CD8-positive, alpha-beta memory T cell (primary cell): ENCODE results near the gene AJUBA. TPM values are rescaled to one million over a fixed set of nuclear protein-coding genes. Genes with fewer than 3 reads are reported as not detected.
"Not testable (repeated sequence)": the region's sequence is repeated elsewhere in the genome, so short reads cannot be mapped to it uniquely, and the experiment has no call there.

Source experiments
- CTCF ChIA-PET: fragments of 350-600 bp; sonication (Branson Sonifier 250); formaldehyde crosslinking; loops from one replicate; lab custom pipeline; 2021; ENCODE audit warnings: antibody characterized with exemption; lab: Charles Lee
- POLR2A ChIA-PET: fragments of 350-600 bp; sonication (Branson Sonifier 250); formaldehyde crosslinking; loops from one replicate; lab custom pipeline; 2021; ENCODE audit warnings: antibody characterized with exemption; lab: Charles Lee
- DNase-seq, 5 donors: peaks; one replicate each; pipeline versions ENCODE4 v3.0.0 to v3.0.0-alpha.2; 2020 to 2022; ENCODE audit warnings: mixed read lengths in 1 of 5
- H3K27ac ChIP-seq: one replicate; pipeline ENCODE4 v1.7.0; 2013; ENCODE audit warnings: low read depth, mild to moderate bottlenecking, low read length, moderate library complexity
- H3K27me3 ChIP-seq: 2 replicates; pipeline ENCODE4 v1.7.0; 2013; ENCODE audit warnings: low read length, mild to moderate bottlenecking; ENCODE audit not compliant: insufficient read depth, poor library complexity, severe bottlenecking
- H3K36me3 ChIP-seq: 2 replicates; pipeline ENCODE4 v1.7.0; 2013; ENCODE audit warnings: mild to moderate bottlenecking, low read length, moderate library complexity; ENCODE audit not compliant: insufficient read depth
- H3K4me1 ChIP-seq: 2 replicates; pipeline ENCODE4 v1.7.0; 2013; ENCODE audit warnings: mild to moderate bottlenecking, low read length, moderate library complexity; ENCODE audit not compliant: insufficient read depth
- H3K4me3 ChIP-seq: 2 replicates; pipeline ENCODE4 v1.7.0; 2013; ENCODE audit warnings: mild to moderate bottlenecking, low read length
- H3K9me3 ChIP-seq: 2 replicates; pipeline ENCODE4 v1.7.0; 2013; ENCODE audit warnings: mild to moderate bottlenecking, low read length
- H3K27ac Mint-ChIP-seq, 8 donors: one replicate each; pipeline ENCODE4 v1.8.0; 2020 to 2021; ENCODE audit warnings: mixed read lengths in 8 of 8, mild to moderate bottlenecking in 6 of 8, inconsistent platforms in 3 of 8, moderate library complexity in 3 of 8
- H3K27me3 Mint-ChIP-seq, 2 donors: one replicate each; pipeline ENCODE4 v1.8.0; 2020 to 2021; ENCODE audit warnings: mixed read lengths in 2 of 2, mild to moderate bottlenecking in 1 of 2, moderate library complexity in 1 of 2
- H3K36me3 Mint-ChIP-seq, 3 donors: one replicate each; pipeline ENCODE4 v1.8.0; 2020 to 2021; ENCODE audit warnings: mixed read lengths in 3 of 3, inconsistent platforms in 1 of 3, mild to moderate bottlenecking in 1 of 3
- H3K4me1 Mint-ChIP-seq, 3 donors: one replicate each; pipeline ENCODE4 v1.8.0; 2020 to 2021; ENCODE audit warnings: mixed read lengths in 3 of 3, inconsistent platforms in 1 of 3, mild to moderate bottlenecking in 1 of 3
- H3K4me3 Mint-ChIP-seq, 7 donors: one replicate each; pipeline ENCODE4 v1.8.0; 2020 to 2021; ENCODE audit warnings: mixed read lengths in 7 of 7, mild to moderate bottlenecking in 6 of 7, moderate library complexity in 4 of 7, inconsistent platforms in 2 of 7
- H3K9me3 Mint-ChIP-seq, 5 donors: one replicate each; pipeline ENCODE4 v1.8.0; 2020 to 2022; ENCODE audit warnings: mixed read lengths in 5 of 5, mild to moderate bottlenecking in 3 of 5, moderate library complexity in 2 of 5, inconsistent platforms in 1 of 5
- polyA plus RNA-seq: library from polyadenylated mRNA; unstranded; fragments of 300-500 nt; fragmentation: Illumina TruSeq; gene quantifications from one replicate; pipeline ENCODE4 v1.2.3, GENCODE V29; 2021
- total RNA-seq, 2 experiments: library from RNA; stranded (reverse); gene quantifications; one replicate each; pipeline ENCODE4 v1.2.3, GENCODE V29; 2021

The AJUBA gene
- total and polyA plus RNA-seq, 3 experiments from 2014 or later = 0.64 to 1.2 (median 0.90) TPM

DNA sequence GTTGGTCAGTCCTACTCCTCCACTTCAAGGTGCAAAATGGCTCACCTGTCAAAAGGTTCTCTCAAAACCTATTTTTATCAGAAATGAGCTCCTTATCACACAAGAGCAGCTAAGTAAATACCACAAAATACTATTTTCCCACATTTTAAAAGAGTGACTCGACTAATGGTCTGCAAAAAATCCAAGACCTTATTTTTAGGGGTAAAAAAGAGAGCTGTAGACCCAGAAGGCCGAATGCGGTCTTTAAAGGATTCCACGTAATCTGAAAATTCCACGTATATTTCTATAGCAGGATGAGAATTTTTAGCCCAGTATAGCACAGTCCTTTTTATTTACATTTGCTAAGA, 23.8 kb upstream of the AJUBA start:
- H3K36me3 ChIP-seq = no peaks in the 10 kb centered on the region
- H3K27me3 ChIP-seq = no peaks in the 10 kb centered on the region
- peak overlapping the region; percentile 88 for H3K27ac ChIP-seq
- ChIA-PET CTCF (interaction anchor here (1.0 to 4.1 kb wide), 17 partner anchors 8 to 114 kb away, joined by 3 to 53 read pairs (median 5); partner anchors contain the start of genes AJUBA and CDH24), POLR2A (interaction anchor here (0.6 to 2.3 kb wide), 8 partner anchors 11 to 396 kb away, joined by 4 to 18 read pairs (median 5); partner anchors contain the start of genes ACIN1, C14orf119, CDH24 and OXA1L)
- peak overlapping the region; percentile 84 to 99 (median 98) for H3K27ac Mint-ChIP-seq
- H3K4me1 ChIP-seq = peaks cover 36% of the 10 kb centered on the region
- H3K9me3 ChIP-seq = no peaks in the 10 kb centered on the region
- DNase-seq = no peak
- peak overlapping the region; percentile 68 for H3K4me3 ChIP-seq
- peaks cover 38 to 52% (median 52%) of the 10 kb centered on the region in 3 donors for H3K4me1 Mint-ChIP-seq
- H3K36me3 Mint-ChIP-seq = peaks cover 0 to 11% (median 1%) of the 10 kb centered on the region in 3 donors
- no peaks in the 10 kb centered on the region for H3K27me3 Mint-ChIP-seq
- no peaks in the 10 kb centered on the region for H3K9me3 Mint-ChIP-seq
- H3K4me3 Mint-ChIP-seq = peak overlapping the region; percentile 90 to 98 (median 97)

DNA sequence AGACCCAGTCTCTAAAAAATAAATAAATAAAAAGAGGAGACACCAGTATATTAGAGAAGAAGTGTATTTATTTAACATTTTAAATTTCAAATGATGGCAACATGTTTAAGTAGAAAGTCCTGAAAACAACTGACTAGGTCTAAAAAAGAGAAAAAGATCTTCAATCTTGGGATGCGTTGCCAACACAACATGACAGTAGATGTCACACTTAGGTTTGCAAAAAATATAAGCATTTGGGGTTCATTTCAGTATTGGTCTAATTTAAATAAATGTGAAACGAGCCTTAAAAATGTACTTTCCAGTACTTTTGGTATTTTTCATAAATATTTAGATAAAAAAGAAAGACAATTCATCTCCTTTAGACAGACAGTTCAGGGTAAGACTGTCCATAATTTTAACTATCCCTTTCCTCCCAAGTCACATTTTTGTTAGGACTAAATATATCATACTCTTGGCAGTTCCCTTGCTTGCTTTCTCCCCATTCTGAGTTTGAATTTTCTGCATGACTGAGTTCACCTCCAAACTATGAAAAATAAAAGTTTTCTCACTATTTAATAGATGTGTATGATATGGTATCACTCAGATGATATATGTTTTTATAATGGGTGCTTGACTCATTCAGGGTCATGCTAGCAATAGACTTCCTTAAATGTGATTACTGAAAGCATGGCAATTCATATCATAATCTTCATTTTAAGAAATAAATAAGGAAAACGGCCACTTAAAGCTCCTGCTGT, 23.3 kb upstream of the AJUBA start:
- DNase-seq = no peak
- H3K27ac Mint-ChIP-seq = peak overlapping the region in 5 of 8 donors; percentile 59 to 98 (median 84)
- Histone ChIP-seq H3K4me3 (peak overlapping the region; percentile 68), H3K36me3 (no peaks in the 10 kb centered on the region), H3K27ac (peak overlapping the region; percentile 88), H3K9me3 (no peaks in the 10 kb centered on the region), H3K27me3 (no peaks in the 10 kb centered on the region), H3K4me1 (peaks cover 36% of the 10 kb centered on the region)
- ChIA-PET CTCF (interaction anchor here (1.0 to 4.1 kb wide), 10 partner anchors 11 to 75 kb away, joined by 3 to 53 read pairs (median 13); partner anchors contain the start of genes AJUBA and CDH24), POLR2A (interaction anchor here (1.3 to 2.3 kb wide), 3 partner anchors 19 to 239 kb away, joined by 4 to 10 read pairs (median 7); partner anchors contain the start of genes OXA1L and PSMB5)
- H3K36me3 Mint-ChIP-seq = peaks cover 0 to 11% (median 1%) of the 10 kb centered on the region in 3 donors
- H3K4me3 Mint-ChIP-seq = peak overlapping the region; percentile 90 to 98 (median 97)
- H3K27me3 Mint-ChIP-seq = no peaks in the 10 kb centered on the region
- H3K4me1 Mint-ChIP-seq = peaks cover 38 to 51% (median 51%) of the 10 kb centered on the region in 3 donors
- H3K9me3 Mint-ChIP-seq = no peaks in the 10 kb centered on the region

DNA sequence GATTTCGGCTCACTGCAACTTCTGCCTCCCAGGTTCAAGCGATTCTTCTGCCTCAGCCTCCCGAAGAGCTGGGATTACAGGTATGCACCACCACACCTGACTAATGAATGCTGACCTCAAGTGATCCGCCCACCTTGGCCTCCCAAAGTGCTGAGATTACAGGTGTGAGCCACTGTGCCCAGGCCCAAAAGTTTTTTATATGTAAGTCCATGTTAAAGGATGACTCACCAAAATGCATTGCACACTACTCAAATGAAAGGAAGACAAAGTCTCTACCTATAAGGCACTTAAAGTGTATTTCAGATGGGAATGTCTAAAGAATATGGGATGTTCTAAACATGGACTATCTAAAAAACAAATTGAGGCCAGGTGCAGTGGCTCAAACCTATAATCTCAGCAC, 21.9 kb upstream of the AJUBA start:
- H3K4me3 Mint-ChIP-seq, POLR2A ChIA-PET, H3K27me3 Mint-ChIP-seq: not testable (repeated sequence)

DNA sequence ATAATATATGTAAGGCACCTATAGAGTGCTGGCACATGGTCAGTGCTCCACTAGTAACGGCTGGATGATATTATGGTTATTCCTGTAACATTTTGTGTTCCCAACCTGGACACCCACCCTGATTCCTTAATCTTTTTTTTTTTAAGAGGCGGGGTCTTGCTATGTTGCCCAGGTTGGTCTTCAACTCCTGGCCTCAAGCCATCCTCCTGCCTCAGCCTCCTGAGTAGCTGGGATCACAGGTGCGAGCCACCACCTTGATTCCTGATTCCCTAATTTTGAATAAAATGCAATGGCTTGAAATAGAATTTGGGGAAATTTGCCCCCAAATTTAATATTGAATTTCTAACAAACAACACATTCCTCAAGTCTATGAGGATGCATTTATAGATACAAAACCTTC, 20.2 kb upstream of the AJUBA start:
- no peaks in the 10 kb centered on the region for H3K9me3 ChIP-seq
- H3K4me3 Mint-ChIP-seq = no peak overlapping the region
- H3K36me3 Mint-ChIP-seq = peaks cover 0 to 10% (median 1%) of the 10 kb centered on the region in 3 donors
- H3K27me3 Mint-ChIP-seq = no peaks in the 10 kb centered on the region
- no peak overlapping the region for H3K27ac ChIP-seq
- POLR2A ChIA-PET = interaction anchor here (0.6 kb wide), 1 partner anchor 446 kb away, joined by 3 read pairs; no protein-coding TSS in a partner anchor
- CTCF ChIA-PET = interaction anchor here (0.9 to 1.7 kb wide), 4 partner anchors 7 to 66 kb away, joined by 4 to 8 read pairs (median 4); no protein-coding TSS in a partner anchor
- H3K4me1 Mint-ChIP-seq = peaks cover 21 to 26% (median 25%) of the 10 kb centered on the region in 3 donors
- DNase-seq = no peak
- no peaks in the 10 kb centered on the region for H3K36me3 ChIP-seq
- H3K4me1 ChIP-seq = peaks cover 15% of the 10 kb centered on the region
- no peaks in the 10 kb centered on the region for H3K27me3 ChIP-seq
- H3K4me3 ChIP-seq = no peak overlapping the region
- no peak overlapping the region for H3K27ac Mint-ChIP-seq
- no peaks in the 10 kb centered on the region for H3K9me3 Mint-ChIP-seq

More for the DNA sequence above, 21.9 kb upstream of the AJUBA start:
- peak overlapping the region in 1 of 8 donors; percentile 58 for H3K27ac Mint-ChIP-seq
- not testable (repeated sequence) for H3K27ac ChIP-seq, DNase-seq, H3K36me3 ChIP-seq, H3K4me3 ChIP-seq, H3K9me3 Mint-ChIP-seq, H3K27me3 ChIP-seq, H3K36me3 Mint-ChIP-seq, H3K9me3 ChIP-seq
- H3K4me1 Mint-ChIP-seq = peaks cover 30 to 40% (median 38%) of the 10 kb centered on the region in 3 donors
- CTCF ChIA-PET = interaction anchor here (0.9 to 1.7 kb wide), 3 partner anchors 9 to 53 kb away, joined by 4 read pairs; partner anchors contain the start of gene CDH24
- H3K4me1 ChIP-seq = peaks cover 27% of the 10 kb centered on the region

DNA sequence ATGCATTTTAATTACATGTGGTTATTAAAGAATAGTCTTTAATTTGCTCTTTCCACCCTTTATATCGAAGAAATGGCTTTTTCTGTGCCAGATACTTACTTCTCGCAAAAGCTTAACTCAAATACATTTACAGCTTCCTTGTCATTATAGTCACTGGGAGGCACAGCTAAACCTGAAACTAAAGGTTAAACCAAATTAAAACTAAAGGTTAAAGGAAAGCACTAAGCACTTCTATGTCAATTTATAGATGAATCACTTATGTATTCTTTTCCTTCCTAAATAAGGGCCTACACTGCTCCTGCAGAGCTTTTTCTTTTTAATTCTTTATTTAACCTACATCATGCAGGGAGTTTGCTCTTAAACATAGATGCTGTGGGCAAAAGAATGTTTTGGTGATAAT, 18.5 kb upstream of the AJUBA start:
- Histone ChIP-seq H3K4me1 (peaks cover 5% of the 10 kb centered on the region), H3K27ac (no peak overlapping the region), H3K9me3 (no peaks in the 10 kb centered on the region), H3K4me3 (no peak overlapping the region), H3K27me3 (no peaks in the 10 kb centered on the region), H3K36me3 (no peaks in the 10 kb centered on the region)
- Mint-ChIP-seq H3K27me3 (no peaks in the 10 kb centered on the region), H3K4me3 (no peak overlapping the region), H3K27ac (no peak overlapping the region), H3K4me1 (peaks cover 5 to 9% (median 8%) of the 10 kb centered on the region in 3 donors), H3K36me3 (peaks cover 0 to 4% (median 1%) of the 10 kb centered on the region in 3 donors), H3K9me3 (no peaks in the 10 kb centered on the region)
- ChIA-PET POLR2A (no interaction called here), CTCF (interaction anchor here (1.4 to 2.4 kb wide), 4 partner anchors 8 to 68 kb away, joined by 5 to 11 read pairs (median 7); no protein-coding TSS in a partner anchor)
- no peak for DNase-seq

DNA sequence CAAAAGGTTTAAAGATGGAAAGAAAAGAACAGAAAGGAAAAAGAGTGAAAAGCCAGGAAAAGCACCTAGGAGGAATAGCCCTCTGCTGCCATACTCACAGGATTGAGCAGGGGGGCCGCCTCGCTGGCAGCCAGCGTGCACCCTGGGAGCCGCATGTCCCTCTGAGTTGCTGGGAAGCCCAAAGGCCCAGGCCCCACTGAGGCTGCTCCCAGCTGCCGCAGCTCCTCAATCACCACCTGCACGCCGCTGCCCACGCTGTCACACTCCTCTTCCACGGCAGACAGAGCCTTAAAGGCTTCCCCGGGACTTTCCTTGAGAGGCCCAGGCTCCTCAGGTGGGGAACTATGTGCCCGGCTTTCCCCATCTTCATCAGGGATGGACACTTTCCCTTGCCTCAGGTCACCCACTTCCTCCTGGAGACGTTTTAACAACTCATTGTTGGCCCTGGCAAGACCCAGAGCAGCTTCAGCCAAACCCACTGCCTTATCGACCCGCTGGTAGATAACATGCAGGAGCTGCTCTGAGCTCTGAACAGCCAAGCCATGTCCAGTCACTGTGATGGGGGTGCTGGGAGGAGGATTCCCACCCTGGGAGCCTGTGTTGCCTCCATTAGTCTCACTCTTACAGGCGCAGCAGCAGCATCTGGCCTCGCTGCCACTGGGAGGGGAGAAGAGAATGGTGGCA, 16.1 kb upstream of the AJUBA start:
- ChIA-PET CTCF (interaction anchor here (1.0 to 27.9 kb wide), 4 partner anchors 8 to 60 kb away, joined by 3 to 732 read pairs (median 19); partner anchors contain the start of gene CDH24), POLR2A (no interaction called here)
- Histone ChIP-seq H3K9me3 (no peaks in the 10 kb centered on the region), H3K36me3 (no peaks in the 10 kb centered on the region), H3K4me3 (no peak overlapping the region), H3K4me1 (no peaks in the 10 kb centered on the region), H3K27ac (no peak overlapping the region), H3K27me3 (no peaks in the 10 kb centered on the region)
- no peak for DNase-seq
- no peaks in the 10 kb centered on the region for H3K27me3 Mint-ChIP-seq
- H3K9me3 Mint-ChIP-seq = no peaks in the 10 kb centered on the region
- H3K36me3 Mint-ChIP-seq = peaks cover 0 to 8% (median 3%) of the 10 kb centered on the region in 3 donors
- no peak overlapping the region for H3K27ac Mint-ChIP-seq
- H3K4me3 Mint-ChIP-seq = no peak overlapping the region
- peaks cover 0 to 5% (median 0%) of the 10 kb centered on the region in 3 donors for H3K4me1 Mint-ChIP-seq

DNA sequence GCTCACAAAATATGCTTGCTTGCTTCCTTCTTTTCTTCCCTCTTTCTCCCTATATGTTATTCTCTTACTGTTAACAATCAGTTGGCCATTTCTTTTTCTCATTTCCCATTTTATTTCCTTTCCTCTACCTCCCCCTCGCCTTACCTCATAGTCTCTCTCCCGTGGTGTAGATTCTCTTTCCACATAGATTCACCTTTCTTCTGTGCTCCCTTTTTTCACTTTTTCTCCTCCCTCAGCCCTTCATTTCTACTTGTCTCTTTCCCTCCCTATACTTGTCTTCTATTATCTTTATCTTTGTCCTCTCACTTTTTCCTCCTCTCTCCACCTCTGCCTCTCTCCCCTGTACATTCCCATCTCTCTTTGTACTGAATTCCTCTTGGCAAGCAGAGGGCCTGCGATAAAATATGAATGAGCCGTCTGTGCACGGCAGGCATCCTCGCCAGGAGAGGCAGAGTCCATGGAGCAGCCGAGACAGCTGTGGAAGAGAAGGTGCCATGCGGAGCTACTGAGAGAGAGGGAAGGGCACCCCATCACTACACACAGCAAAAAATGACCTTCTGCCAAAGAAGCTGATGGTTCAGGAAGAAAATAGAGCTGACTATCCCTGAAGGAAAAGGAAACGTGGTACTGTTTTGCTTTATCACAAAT, 15.4 kb upstream of the AJUBA start:
- Mint-ChIP-seq H3K27me3 (no peaks in the 10 kb centered on the region), H3K9me3 (no peaks in the 10 kb centered on the region), H3K36me3 (peaks cover 0 to 12% (median 3%) of the 10 kb centered on the region in 3 donors), H3K4me1 (peaks cover 0 to 5% (median 0%) of the 10 kb centered on the region in 3 donors), H3K27ac (no peak overlapping the region), H3K4me3 (no peak overlapping the region)
- H3K4me3 ChIP-seq = no peak overlapping the region
- no peaks in the 10 kb centered on the region for H3K36me3 ChIP-seq
- no peaks in the 10 kb centered on the region for H3K27me3 ChIP-seq
- POLR2A ChIA-PET = no interaction called here
- H3K9me3 ChIP-seq = no peaks in the 10 kb centered on the region
- CTCF ChIA-PET = interaction anchor here (1.0 to 27.9 kb wide), 3 partner anchors 9 to 61 kb away, joined by 4 to 732 read pairs (median 34); partner anchors contain the start of gene CDH24
- H3K27ac ChIP-seq = no peak overlapping the region
- H3K4me1 ChIP-seq = no peaks in the 10 kb centered on the region
- DNase-seq = no peak
